SK-N-SH (cell line): ENCODE measurements around the gene PARS2.

Experiments used
- CHD2 ChIP-seq: fragments of 150-350 bp; IDR thresholded peaks from 2 replicates; pipeline ENCODE4 v1.6.1; 2018; ENCODE audit warnings: low read length; ENCODE audit not compliant: partially characterized antibody
- CTCF ChIP-seq: fragments of 200-600 bp; sonication (generic); IDR thresholded peaks from 2 replicates; pipeline ENCODE4 v1.6.1; 2017; ENCODE audit warnings: antibody characterized with exemption, mild to moderate bottlenecking, moderate library complexity
- EZH2phosphoT487 ChIP-seq: fragments of 200-600 bp; sonication (generic); IDR thresholded peaks from 2 replicates; pipeline ENCODE4 v1.6.1; 2017; ENCODE audit warnings: low read depth, mixed run types, mild to moderate bottlenecking, antibody characterized with exemption, moderate library complexity, borderline replicate concordance
- FOXM1 ChIP-seq: IDR thresholded peaks from 2 replicates; pipeline ENCODE4 v1.4.0; 2012; ENCODE audit warnings: low read depth, mild to moderate bottlenecking
- MAX ChIP-seq: IDR thresholded peaks from 2 replicates; pipeline ENCODE4 v1.4.0; 2012; ENCODE audit warnings: low read depth
- MEF2A ChIP-seq: IDR thresholded peaks from 2 replicates; pipeline ENCODE4 v1.4.0; 2012; ENCODE audit warnings: low read depth, borderline replicate concordance
- POLR2AphosphoS5 ChIP-seq: IDR thresholded peaks from 2 replicates; pipeline ENCODE4 v1.6.1; 2012; ENCODE audit warnings: low read depth, low read length
- RAD21 ChIP-seq: IDR thresholded peaks from 2 replicates; pipeline ENCODE4 v1.6.1; 2012; ENCODE audit warnings: mild to moderate bottlenecking, low read length
- SMC3 ChIP-seq: IDR thresholded peaks from 2 replicates; pipeline ENCODE4 v1.6.1; 2012; ENCODE audit warnings: low read depth, low read length, improper control_type of control experiment
- TCF12 ChIP-seq: IDR thresholded peaks from 2 replicates; pipeline ENCODE4 v1.4.0; 2012
- USF2 ChIP-seq: fragments of 150-350 bp; IDR thresholded peaks from 2 replicates; pipeline ENCODE4 v1.6.1; 2017; ENCODE audit warnings: antibody characterized with exemption, low read length, low read depth, borderline replicate concordance

- TF ChIP-seq USF2 (no peak), CTCF (no peak), TCF12 (no peak), POLR2AphosphoS5 (no peak), CHD2 (no peak), MAX (no peak), FOXM1 (no peak), EZH2phosphoT487 (no peak), SMC3 (no peak), MEF2A (no peak), RAD21 (no peak)
These were observed 52.8 kb downstream of the PARS2 start for GRCh38 chr1:54711536-54711935.
